Adrenal gland (tissue), 5 donors: ENCODE results near the gene TIMM8A.

Source experiments
- CTCF ChIP-seq, 6 experiments: fragments of 450-650 bp in 4 of 6; fragments of 200-600 bp in 2 of 6; sonication (generic) in 1 of 6; IDR thresholded peaks; 1 replicate in 5 of 6; 2 replicates in 1 of 6; pipeline versions ENCODE4 v1.5.1 to v1.8.0; 2016 to 2021; ENCODE audit warnings: antibody characterized with exemption in 6 of 6, mild to moderate bottlenecking in 2 of 6, moderate library complexity in 1 of 6
- POLR2A ChIP-seq, 2 donors: fragments of 450-650 bp; IDR thresholded peaks; one replicate each; pipeline ENCODE4 v1.6.1; 2017; ENCODE audit warnings: antibody characterized with exemption in 2 of 2, mild to moderate bottlenecking in 2 of 2, moderate library complexity in 1 of 2
- donor health status: DM: no; HTN: no; CAD: no.

DNA sequence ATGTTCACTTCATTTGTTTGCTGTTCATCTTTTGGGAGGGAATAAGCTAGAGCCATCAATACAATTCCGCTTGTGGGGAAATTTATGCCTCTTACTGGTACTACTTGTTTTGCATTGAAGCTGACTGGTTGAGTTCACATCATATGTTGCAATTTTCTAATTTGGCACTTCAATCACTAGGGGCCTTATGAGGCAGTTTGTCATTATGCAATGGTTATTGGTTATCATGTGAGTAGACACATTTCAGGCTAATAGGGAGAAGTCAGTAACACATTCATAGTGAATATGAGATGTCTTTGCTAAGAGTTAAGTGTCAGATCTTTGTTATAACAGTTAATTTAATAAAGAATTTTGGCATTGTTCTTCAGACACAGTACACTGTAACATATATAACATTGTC, 47.2 kb upstream of the TIMM8A start:
- no peak for TF ChIP-seq CTCF (IDR thresholded peaks at IDR 0.05)
- TF ChIP-seq POLR2A (IDR thresholded peaks at IDR 0.05): no peak
